KMS-11 (cell line): ENCODE results near the gene MAP4K3.

Experiments used
- H2AFZ ChIP-seq: fragments of 200-600 bp; sonication (generic); 2 replicates; pipeline ENCODE4 v1.6.1; 2016; ENCODE audit warnings: antibody characterized with exemption, mixed run types, low read depth
- H3K27ac ChIP-seq: fragments of 200-600 bp; sonication (generic); 2 replicates; pipeline ENCODE4 v1.6.1; 2016; ENCODE audit warnings: mild to moderate bottlenecking, mixed run types
- H3K27me3 ChIP-seq: fragments of 200-600 bp; sonication (generic); 2 replicates; pipeline ENCODE4 v1.6.1; 2017; ENCODE audit warnings: mild to moderate bottlenecking, low read depth, mixed run types, moderate library complexity; ENCODE audit not compliant: insufficient read depth
- H3K36me3 ChIP-seq: fragments of 200-600 bp; sonication (generic); 2 replicates; pipeline ENCODE4 v1.6.1; 2017; ENCODE audit warnings: mild to moderate bottlenecking, mixed run types; ENCODE audit not compliant: insufficient read depth
- H3K4me1 ChIP-seq: fragments of 200-600 bp; sonication (generic); 2 replicates; pipeline ENCODE4 v1.6.1; 2016; ENCODE audit warnings: mild to moderate bottlenecking, low read depth, mixed run types; ENCODE audit not compliant: poor library complexity, severe bottlenecking
- H3K4me2 ChIP-seq: fragments of 200-600 bp; sonication (generic); 2 replicates; pipeline ENCODE4 v1.7.0; 2016; ENCODE audit warnings: mild to moderate bottlenecking, mixed run types
- H3K4me3 ChIP-seq: fragments of 200-600 bp; sonication (generic); IDR thresholded peaks from 2 replicates; pipeline ENCODE4 v1.6.1; 2017; ENCODE audit warnings: low read depth, low read length, mixed read lengths; ENCODE audit not compliant: insufficient read depth
- H3K79me2 ChIP-seq: fragments of 200-600 bp; sonication (generic); 2 replicates; pipeline ENCODE4 v1.6.1; 2016; ENCODE audit warnings: low read depth, mixed run types; ENCODE audit not compliant: insufficient read depth
- H3K9ac ChIP-seq: fragments of 200-600 bp; sonication (generic); 2 replicates; pipeline ENCODE4 v1.6.1; 2016; ENCODE audit warnings: mild to moderate bottlenecking, mixed run types
- H4K20me1 ChIP-seq: fragments of 200-600 bp; sonication (generic); 2 replicates; pipeline ENCODE4 v1.6.1; 2016; ENCODE audit warnings: mild to moderate bottlenecking, mixed run types; ENCODE audit not compliant: insufficient read depth
- TF ChIP-seq, protein P1 (sequence below): fragments of 200-600 bp; sonication (generic); conservative IDR thresholded peaks from 2 replicates; pipeline ENCODE4 v1.6.1; 2017; ENCODE audit warnings: low read depth, mild to moderate bottlenecking, antibody characterized with exemption, low read length, moderate library complexity, mixed read lengths

MAP4K3 gene

DNA sequence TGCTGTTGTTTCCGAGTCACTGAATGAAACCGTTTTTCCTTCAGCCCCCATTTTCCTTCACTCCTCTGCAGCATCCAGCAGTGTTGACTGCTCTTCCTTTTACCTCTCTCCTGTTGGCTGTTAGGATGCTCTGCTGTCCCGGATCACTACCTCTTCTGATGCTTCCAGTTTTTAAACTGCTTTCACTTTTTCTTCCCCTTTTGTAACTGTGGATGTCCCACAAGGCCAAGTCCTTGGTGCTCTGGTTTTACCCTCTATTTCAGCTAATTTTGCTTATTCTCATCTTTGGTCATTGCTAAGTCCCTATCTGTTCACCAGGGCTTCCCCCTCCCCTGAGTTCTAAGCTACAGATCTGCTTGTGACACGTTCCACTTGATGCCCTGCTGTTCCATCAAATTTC is 39.4 kb upstream of the MAP4K3 start:
- TF ChIP-seq, protein P1, sequence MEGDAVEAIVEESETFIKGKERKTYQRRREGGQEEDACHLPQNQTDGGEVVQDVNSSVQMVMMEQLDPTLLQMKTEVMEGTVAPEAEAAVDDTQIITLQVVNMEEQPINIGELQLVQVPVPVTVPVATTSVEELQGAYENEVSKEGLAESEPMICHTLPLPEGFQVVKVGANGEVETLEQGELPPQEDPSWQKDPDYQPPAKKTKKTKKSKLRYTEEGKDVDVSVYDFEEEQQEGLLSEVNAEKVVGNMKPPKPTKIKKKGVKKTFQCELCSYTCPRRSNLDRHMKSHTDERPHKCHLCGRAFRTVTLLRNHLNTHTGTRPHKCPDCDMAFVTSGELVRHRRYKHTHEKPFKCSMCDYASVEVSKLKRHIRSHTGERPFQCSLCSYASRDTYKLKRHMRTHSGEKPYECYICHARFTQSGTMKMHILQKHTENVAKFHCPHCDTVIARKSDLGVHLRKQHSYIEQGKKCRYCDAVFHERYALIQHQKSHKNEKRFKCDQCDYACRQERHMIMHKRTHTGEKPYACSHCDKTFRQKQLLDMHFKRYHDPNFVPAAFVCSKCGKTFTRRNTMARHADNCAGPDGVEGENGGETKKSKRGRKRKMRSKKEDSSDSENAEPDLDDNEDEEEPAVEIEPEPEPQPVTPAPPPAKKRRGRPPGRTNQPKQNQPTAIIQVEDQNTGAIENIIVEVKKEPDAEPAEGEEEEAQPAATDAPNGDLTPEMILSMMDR: no peak
- Histone ChIP-seq H3K27ac (no peak overlapping the region), H3K27me3 (no peaks in the 10 kb centered on the region), H3K4me1 (no peaks in the 10 kb centered on the region), H3K4me2 (no peak overlapping the region), H2AFZ (no peak overlapping the region), H4K20me1 (no peaks in the 10 kb centered on the region), H3K9ac (no peak overlapping the region), H3K36me3 (no peaks in the 10 kb centered on the region), H3K4me3 (no peak overlapping the region), H3K79me2 (no peaks in the 10 kb centered on the region)

DNA sequence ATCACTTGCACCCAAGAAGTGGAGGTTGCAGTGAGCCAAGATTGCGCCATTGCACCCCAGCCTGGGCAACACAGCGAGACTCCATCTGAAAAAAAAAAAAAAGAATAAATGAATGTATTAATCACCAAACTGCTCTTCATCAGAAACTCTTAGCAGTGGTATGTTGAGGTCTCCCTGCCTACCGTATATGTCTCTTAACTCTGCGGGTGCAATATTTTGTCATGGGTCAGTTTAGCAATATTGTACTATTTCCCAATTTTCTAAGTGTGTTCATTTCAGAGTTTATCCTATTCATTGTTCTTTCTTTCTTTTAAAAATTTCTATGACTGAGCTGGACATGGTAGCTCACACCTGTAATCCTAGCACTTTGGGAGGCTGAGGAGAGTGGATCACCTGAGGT is 37.9 kb upstream of the MAP4K3 start:
- H3K4me2 ChIP-seq: no peak overlapping the region
- no peaks in the 10 kb centered on the region for H3K79me2 ChIP-seq
- no peak overlapping the region for H2AFZ ChIP-seq
- H3K4me1 ChIP-seq: peaks cover 12% of the 10 kb centered on the region
- no peaks in the 10 kb centered on the region for H4K20me1 ChIP-seq
- H3K27ac ChIP-seq: no peak overlapping the region
- H3K36me3 ChIP-seq: no peaks in the 10 kb centered on the region
- H3K27me3 ChIP-seq: no peaks in the 10 kb centered on the region
- no peak overlapping the region for H3K4me3 ChIP-seq
- no peak overlapping the region for H3K9ac ChIP-seq
- TF ChIP-seq, protein P1: no peak

DNA sequence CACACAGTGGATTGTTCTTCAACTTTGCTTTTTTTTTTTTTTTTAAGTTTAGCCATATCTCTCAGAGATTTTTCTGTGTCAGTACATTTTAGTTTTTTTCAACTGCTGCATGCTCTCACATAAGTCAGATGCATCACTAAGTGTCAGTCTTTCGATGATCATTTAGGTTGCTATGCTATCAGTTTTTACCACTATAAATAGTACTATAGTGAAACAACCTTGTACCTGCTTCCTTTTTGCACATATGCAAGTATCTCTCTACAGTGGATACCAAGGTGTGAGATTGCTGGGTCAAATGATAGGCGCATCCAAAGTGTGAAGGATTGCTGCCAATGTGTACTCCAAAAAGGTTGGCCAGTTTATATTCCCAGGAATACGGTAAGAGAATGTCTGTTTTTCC is 33.5 kb upstream of the MAP4K3 start:
- TF ChIP-seq, protein P1: no peak
- Histone ChIP-seq H3K4me3 (no peak overlapping the region), H2AFZ (no peak overlapping the region), H3K27ac (no peak overlapping the region), H3K9ac (no peak overlapping the region), H3K27me3 (no peaks in the 10 kb centered on the region), H3K79me2 (no peaks in the 10 kb centered on the region), H3K4me2 (peak overlapping the region; percentile 15; the same call in 1 of the 2 replicates), H3K36me3 (no peaks in the 10 kb centered on the region), H4K20me1 (no peaks in the 10 kb centered on the region), H3K4me1 (peaks cover 47% of the 10 kb centered on the region)

DNA sequence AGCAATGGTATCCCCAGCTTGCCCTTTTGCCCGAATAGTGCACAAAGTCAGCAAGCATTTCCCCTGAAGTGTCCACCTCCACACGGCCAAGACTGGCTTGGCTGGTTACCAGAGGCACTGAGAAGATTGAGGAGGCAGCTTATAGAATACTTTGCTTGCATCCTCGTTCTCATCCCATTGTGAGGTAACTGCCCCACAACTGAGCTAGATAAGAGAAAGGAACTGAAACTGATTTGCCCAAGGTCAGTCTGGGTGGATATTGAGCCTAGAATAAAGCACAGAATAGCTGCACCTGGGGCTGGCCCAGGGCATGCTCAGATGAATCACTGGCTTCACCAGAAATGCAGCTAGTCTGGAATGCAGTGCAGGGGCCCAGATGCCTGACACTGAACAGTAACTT is 32.7 kb upstream of the MAP4K3 start:
- Histone ChIP-seq H3K4me3 (no peak overlapping the region), H3K36me3 (no peaks in the 10 kb centered on the region), H3K27ac (no peak overlapping the region), H3K9ac (no peak overlapping the region), H3K4me1 (peaks cover 47% of the 10 kb centered on the region), H4K20me1 (no peaks in the 10 kb centered on the region), H3K79me2 (no peaks in the 10 kb centered on the region), H3K27me3 (no peaks in the 10 kb centered on the region), H2AFZ (no peak overlapping the region), H3K4me2 (peak overlapping the region; percentile 15; the same call in 1 of the 2 replicates)
- TF ChIP-seq, protein P1: no peak
